B cell (primary cell): ENCODE results near the gene CCDC85C. TPM values are rescaled to one million over a fixed set of nuclear protein-coding genes. Genes with fewer than 3 reads are reported as not detected.

Experiments
- ATAC-seq: fragments of 200-7000 bp; cut with Tn5 transposase; one replicate; pipeline ENCODE4 v1.10.0; 2021; ENCODE audit warnings: low read depth, mild to moderate bottlenecking, moderate number of reproducible peaks, moderate library complexity
- CTCF ChIA-PET: fragments of 350-600 bp; sonication (Branson Sonifier 250); formaldehyde crosslinking; loops from one replicate; lab custom pipeline; 2021; ENCODE audit warnings: antibody characterized with exemption, inconsistent platforms; lab: Charles Lee
- POLR2A ChIA-PET: fragments of 350-600 bp; sonication (Branson Sonifier 250); formaldehyde crosslinking; loops from one replicate; lab custom pipeline; 2021; ENCODE audit warnings: antibody characterized with exemption; lab: Charles Lee
- DNase-seq: peaks from one replicate; pipeline ENCODE4 v3.0.0; 2013
- H2AFZ ChIP-seq: 2 replicates; pipeline ENCODE4 v1.6.1; 2012; ENCODE audit warnings: mild to moderate bottlenecking, low read depth, low read length; ENCODE audit not compliant: insufficient read depth, poor library complexity, severe bottlenecking
- H3K27ac ChIP-seq, 2 donors: 1 replicate in 1 of 2; 2 replicates in 1 of 2; pipeline ENCODE4 v1.5.1; 2012 to 2013; ENCODE audit warnings: low read length in 2 of 2, mild to moderate bottlenecking in 2 of 2, moderate library complexity in 1 of 2
- H3K27me3 ChIP-seq, 4 experiments: fragments of 200-600 bp in 1 of 4; sonication (generic) in 1 of 4; replicated peaks in 1 of 4; 1 replicate in 2 of 4; 2 replicates in 2 of 4; pipeline versions ENCODE4 v1.6.1 to v1.7.0; 2013 to 2016; ENCODE audit warnings: low read length in 3 of 4, mild to moderate bottlenecking in 2 of 4, mixed read lengths in 1 of 4, moderate library complexity in 1 of 4; ENCODE audit not compliant: insufficient read depth in 4 of 4, control insufficient read depth in 3 of 4; ENCODE audit errors: control extremely low read depth in 1 of 4
- H3K36me3 ChIP-seq, 2 experiments: replicated peaks in 1 of 2; 1 replicate in 1 of 2; 2 replicates in 1 of 2; pipeline versions ENCODE4 v1.6.1 to v1.7.1; 2013; ENCODE audit warnings: low read length in 1 of 2; ENCODE audit not compliant: insufficient read depth in 2 of 2, control insufficient read depth in 1 of 2; ENCODE audit errors: control extremely low read depth in 1 of 2, extremely low read depth in 1 of 2
- H3K4me1 ChIP-seq, 2 donors: fragments of 200-600 bp in 1 of 2; sonication (generic) in 1 of 2; 1 replicate in 1 of 2; 2 replicates in 1 of 2; pipeline versions ENCODE4 v1.5.1 to v1.6.1; 2013 to 2017; ENCODE audit warnings: low read length in 2 of 2; ENCODE audit not compliant: control insufficient read depth in 2 of 2, insufficient read depth in 2 of 2
- H3K4me2 ChIP-seq: replicated peaks from 2 replicates; pipeline ENCODE3; 2012; ENCODE audit warnings: mild to moderate bottlenecking, low read depth, low read length; ENCODE audit not compliant: poor library complexity, severe bottlenecking
- H3K4me3 ChIP-seq, 5 experiments: fragments of 200-600 bp in 1 of 5; sonication (generic) in 1 of 5; 1 replicate in 3 of 5; 2 replicates in 2 of 5; pipeline versions ENCODE4 v1.5.1 to v1.7.0; 2011 to 2016; ENCODE audit warnings: low read length in 4 of 5, mild to moderate bottlenecking in 4 of 5, low read depth in 2 of 5, control low read depth in 1 of 5, moderate library complexity in 1 of 5; ENCODE audit not compliant: insufficient read depth in 1 of 5; ENCODE audit errors: control extremely low read depth in 1 of 5, extremely low read depth in 1 of 5
- H3K79me2 ChIP-seq: fragments of 200-600 bp; sonication (generic); one replicate; pipeline ENCODE4 v1.6.0; 2016; ENCODE audit warnings: low read length; ENCODE audit not compliant: control insufficient read depth, insufficient read depth
- H3K9ac ChIP-seq: fragments of 200-600 bp; sonication (generic); 2 replicates; pipeline ENCODE4 v1.6.1; 2017; ENCODE audit warnings: mild to moderate bottlenecking, low read length, moderate library complexity
- H3K9me3 ChIP-seq, 3 donors: one replicate each; pipeline versions ENCODE4 v1.6.1 to v1.7.1; 2013; ENCODE audit warnings: low read length in 2 of 3; ENCODE audit not compliant: control insufficient read depth in 2 of 3, insufficient read depth in 1 of 3; ENCODE audit errors: control extremely low read depth in 1 of 3
- H4K20me1 ChIP-seq: 2 replicates; pipeline ENCODE4 v1.6.0; 2012; ENCODE audit warnings: mild to moderate bottlenecking, low read length; ENCODE audit not compliant: insufficient read depth, control insufficient read depth, poor library complexity, severe bottlenecking
- H3K27ac Mint-ChIP-seq: one replicate; pipeline ENCODE4 v1.8.0; 2021; ENCODE audit warnings: mixed read lengths
- H3K27me3 Mint-ChIP-seq: one replicate; pipeline ENCODE4 v1.8.0; 2021; ENCODE audit warnings: mixed read lengths
- H3K4me1 Mint-ChIP-seq: one replicate; pipeline ENCODE4 v1.8.0; 2021; ENCODE audit warnings: mixed read lengths
- H3K4me3 Mint-ChIP-seq: one replicate; pipeline ENCODE4 v1.8.0; 2021; ENCODE audit warnings: mixed read lengths
- H3K9me3 Mint-ChIP-seq: one replicate; pipeline ENCODE4 v1.8.0; 2022; ENCODE audit warnings: mixed read lengths; ENCODE audit not compliant: insufficient read depth
- EZH2 ChIP-seq: IDR thresholded peaks from 2 replicates; pipeline ENCODE4 v1.6.1; 2012; ENCODE audit warnings: borderline replicate concordance, low read depth, mild to moderate bottlenecking, moderate library complexity, low read length; ENCODE audit not compliant: insufficient read depth, poor library complexity, severe bottlenecking
- WGBS: methylation state at CpG from one replicate; pipeline ENCODE4 v1.1.5; 2013; ENCODE audit warnings: missing lambda C conversion rate; ENCODE audit not compliant: insufficient coverage; 5-methylcytosine and 5-hydroxymethylcytosine counted together
- intact Hi-C: fragments of 100-400 bp; cut with micrococcal nuclease; formaldehyde crosslinking; loops from one replicate; pipeline ENCODE4 v1.10.0; 2022
- polyA plus RNA-seq: library from polyadenylated mRNA; depleted of rRNA; stranded (reverse); fragments of >200 nt; gene quantifications from 2 replicates; pipeline ENCODE4 v1.2.3, GENCODE V29; 2012
- total RNA-seq, 2 donors: library from RNA; stranded (reverse); fragments of 120-200 nt in 1 of 2; gene quantifications; 1 replicate in 1 of 2; 2 replicates in 1 of 2; pipeline versions ENCODE4 v1.2.3 to v1.2.4, GENCODE V29; 2013 to 2022
- TF ChIP-seq, protein P1 (sequence below): fragments of 200-600 bp; IDR thresholded peaks from one replicate; pipeline ENCODE4 v1.8.0; 2022; ENCODE audit warnings: antibody characterized with exemption, mild to moderate bottlenecking

Gene CCDC85C
- total and polyA plus RNA-seq, 2 donors (not counting 1 experiment from before 2014, with no cell fraction given), result 0.52 to 2.7 TPM

DNA sequence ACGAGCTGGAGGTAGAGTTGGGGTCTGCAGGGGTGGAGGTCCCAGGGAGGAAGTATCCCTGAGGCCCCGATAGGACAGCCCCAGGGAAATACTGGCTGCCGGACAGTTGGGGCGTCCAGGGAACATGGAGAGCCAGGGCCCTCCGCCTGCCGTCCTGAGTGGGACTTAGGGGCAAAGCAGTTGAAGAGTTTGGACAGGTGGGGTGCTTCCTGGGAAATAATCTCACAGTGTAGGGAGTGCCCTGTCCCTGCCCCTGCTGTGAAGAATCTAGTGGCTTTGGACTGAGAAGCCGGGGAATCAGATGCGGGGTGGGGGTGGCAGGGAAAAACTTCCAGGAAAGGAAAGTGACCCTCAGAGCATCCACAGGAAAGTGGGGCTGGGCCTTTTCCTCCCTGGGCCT lies 31.1 kb upstream of the CCDC85C start:
- no peak overlapping the region for H3K4me2 ChIP-seq
- H3K27me3 Mint-ChIP-seq, result peaks cover 24% of the 10 kb centered on the region
- H3K36me3 ChIP-seq, result no peaks in the 10 kb centered on the region
- no peaks in the 10 kb centered on the region for H3K9me3 Mint-ChIP-seq
- TF ChIP-seq, protein P1, sequence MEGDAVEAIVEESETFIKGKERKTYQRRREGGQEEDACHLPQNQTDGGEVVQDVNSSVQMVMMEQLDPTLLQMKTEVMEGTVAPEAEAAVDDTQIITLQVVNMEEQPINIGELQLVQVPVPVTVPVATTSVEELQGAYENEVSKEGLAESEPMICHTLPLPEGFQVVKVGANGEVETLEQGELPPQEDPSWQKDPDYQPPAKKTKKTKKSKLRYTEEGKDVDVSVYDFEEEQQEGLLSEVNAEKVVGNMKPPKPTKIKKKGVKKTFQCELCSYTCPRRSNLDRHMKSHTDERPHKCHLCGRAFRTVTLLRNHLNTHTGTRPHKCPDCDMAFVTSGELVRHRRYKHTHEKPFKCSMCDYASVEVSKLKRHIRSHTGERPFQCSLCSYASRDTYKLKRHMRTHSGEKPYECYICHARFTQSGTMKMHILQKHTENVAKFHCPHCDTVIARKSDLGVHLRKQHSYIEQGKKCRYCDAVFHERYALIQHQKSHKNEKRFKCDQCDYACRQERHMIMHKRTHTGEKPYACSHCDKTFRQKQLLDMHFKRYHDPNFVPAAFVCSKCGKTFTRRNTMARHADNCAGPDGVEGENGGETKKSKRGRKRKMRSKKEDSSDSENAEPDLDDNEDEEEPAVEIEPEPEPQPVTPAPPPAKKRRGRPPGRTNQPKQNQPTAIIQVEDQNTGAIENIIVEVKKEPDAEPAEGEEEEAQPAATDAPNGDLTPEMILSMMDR, result no peak
- no peak for TF ChIP-seq EZH2
- H3K9ac ChIP-seq, result no peak overlapping the region
- ATAC-seq (no peak), DNase-seq (no peak)
- H3K79me2 ChIP-seq, result no peaks in the 10 kb centered on the region
- intact Hi-C loops, result no loop called here
- 81% methylated on average over 8 of the region's 8 CpGs for WGBS
- no peaks in the 10 kb centered on the region for H3K9me3 ChIP-seq
- H3K4me1 Mint-ChIP-seq, result peaks cover 9% of the 10 kb centered on the region
- no peak overlapping the region for H2AFZ ChIP-seq
- CTCF ChIA-PET, result interaction anchor here (1.1 kb wide), 1 partner anchor 26 kb away, joined by 3 read pairs; no protein-coding TSS in a partner anchor
- H3K27me3 ChIP-seq, result no peaks in the 10 kb centered on the region
- POLR2A ChIA-PET, result no interaction called here
- H4K20me1 ChIP-seq, result no peaks in the 10 kb centered on the region
- no peaks in the 10 kb centered on the region for H3K4me1 ChIP-seq
- H3K27ac ChIP-seq, result no peak overlapping the region
- H3K4me3 ChIP-seq, result no peak overlapping the region
- no peak overlapping the region for H3K4me3 Mint-ChIP-seq
- no peak overlapping the region for H3K27ac Mint-ChIP-seq

DNA sequence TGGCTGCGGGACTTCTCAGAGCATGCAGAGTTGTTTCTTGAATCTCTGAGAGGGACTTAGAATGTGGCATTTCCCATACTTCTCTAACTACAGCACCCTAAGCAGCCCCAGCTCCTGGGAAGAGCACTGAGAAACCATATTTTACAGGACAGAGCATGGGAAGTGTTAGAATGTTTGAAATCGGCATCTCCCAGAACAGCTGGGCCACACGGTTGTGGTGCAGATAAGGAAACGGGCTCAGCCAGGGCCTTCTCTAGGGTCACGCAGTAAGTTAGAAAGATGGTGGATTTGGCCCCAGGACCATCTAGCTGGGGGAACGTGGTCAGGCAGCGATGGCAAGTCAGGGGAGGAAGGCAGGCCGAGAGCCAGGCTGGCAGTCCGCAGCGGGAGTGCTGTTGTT lies 30.4 kb upstream of the CCDC85C start:
- no peak for ATAC-seq
- Histone ChIP-seq H3K9ac (no peak overlapping the region), H3K4me3 (no peak overlapping the region), H3K79me2 (no peaks in the 10 kb centered on the region), H3K27me3 (no peaks in the 10 kb centered on the region), H3K27ac (no peak overlapping the region), H4K20me1 (no peaks in the 10 kb centered on the region), H2AFZ (no peak overlapping the region), H3K4me1 (no peaks in the 10 kb centered on the region), H3K36me3 (no peaks in the 10 kb centered on the region), H3K9me3 (no peaks in the 10 kb centered on the region), H3K4me2 (no peak overlapping the region)
- H3K27ac Mint-ChIP-seq, result no peak overlapping the region
- no peak overlapping the region for H3K4me3 Mint-ChIP-seq
- ChIA-PET CTCF (interaction anchor here (1.1 kb wide), 1 partner anchor 25 kb away, joined by 3 read pairs; no protein-coding TSS in a partner anchor), POLR2A (no interaction called here)
- no peaks in the 10 kb centered on the region for H3K9me3 Mint-ChIP-seq
- DNase-seq, result no peak
- WGBS, result 81% methylated on average over 6 of the region's 10 CpGs
- intact Hi-C loops, result no loop called here
- no peak for TF ChIP-seq EZH2
- TF ChIP-seq, protein P1, result no peak
- H3K4me1 Mint-ChIP-seq, result peaks cover 9% of the 10 kb centered on the region
- H3K27me3 Mint-ChIP-seq, result peaks cover 24% of the 10 kb centered on the region
